IPS-11a (cell line): Measurements from ENCODE around the gene SLC45A3.

Experiments used
- H3K4me3 ChIP-seq: one replicate; pipeline ENCODE4 v1.5.1; 2013; ENCODE audit warnings: low read depth, low read length, control low read depth

The SLC45A3 gene

GRCh38 chr1:205610901-205611466, 69.3 kb downstream of the SLC45A3 start:
- H3K4me3 ChIP-seq: no peak overlapping the region

- no peak overlapping the region for H3K4me3 ChIP-seq
These were observed 70.3 kb downstream of the SLC45A3 start for GRCh38 chr1:205610036-205610435.
